Activated naive CD8-positive, alpha-beta T cell treated with anti-CD3 and anti-CD28 coated beads, Interleukin-2, amount 50 U/mL, for 16 hours (primary cell): ENCODE data around the gene PHF14.

Experiments used
- DNase-seq: peaks from one replicate; pipeline ENCODE4 v3.0.0-alpha.2; 2020; ENCODE audit warnings: low read depth, low spot score

PHF14 gene

DNA sequence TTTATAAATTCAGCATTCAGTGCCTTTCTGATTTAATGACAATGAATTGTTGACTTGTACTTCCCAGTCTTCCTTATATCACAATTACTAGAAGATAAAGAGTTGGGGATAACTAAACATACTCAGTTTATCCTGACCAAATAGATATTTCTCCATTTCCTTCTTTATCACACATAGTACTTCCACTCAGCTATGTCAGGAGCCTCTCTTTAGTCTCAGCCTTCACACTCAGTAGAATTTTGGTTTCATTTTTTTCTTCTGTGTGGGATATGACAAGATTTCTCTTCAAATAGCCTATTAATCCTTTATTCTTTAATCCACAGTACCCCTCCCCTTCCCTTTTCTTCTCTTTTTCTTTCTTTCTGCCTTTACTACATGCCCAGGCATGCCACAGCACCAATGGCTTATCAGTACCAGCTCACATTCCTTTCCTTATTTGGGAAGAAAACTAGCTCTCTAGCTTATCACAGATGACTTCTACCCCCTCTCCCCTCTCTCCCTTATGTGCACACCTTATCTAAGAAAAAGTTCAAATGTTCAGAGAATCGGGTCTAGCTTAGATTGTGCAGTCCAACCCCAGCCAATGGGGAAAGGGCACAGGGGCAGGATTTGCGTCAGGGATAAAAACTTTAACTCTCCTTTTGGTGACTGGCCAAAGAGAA lies 109.0 kb downstream of the PHF14 start:
- no peak for DNase-seq

DNA sequence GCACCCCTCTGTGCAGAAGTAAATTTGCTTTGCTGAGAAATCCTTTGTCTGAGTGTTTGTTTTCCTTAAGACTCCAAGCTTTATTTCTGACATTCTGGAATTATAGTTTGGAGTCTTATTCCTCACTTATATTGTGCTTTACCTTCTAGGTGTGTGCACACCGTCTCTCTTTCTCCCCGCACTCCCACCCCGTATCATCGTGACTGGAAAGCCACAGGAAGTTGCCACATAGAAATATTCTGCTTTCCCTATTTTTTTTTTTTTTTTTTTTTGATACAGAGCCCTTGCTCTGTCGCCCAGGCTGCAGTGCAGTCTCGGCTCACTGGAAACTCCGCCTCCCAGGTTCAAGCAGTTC lies 109.5 kb downstream of the PHF14 start:
- no peak for DNase-seq

DNA sequence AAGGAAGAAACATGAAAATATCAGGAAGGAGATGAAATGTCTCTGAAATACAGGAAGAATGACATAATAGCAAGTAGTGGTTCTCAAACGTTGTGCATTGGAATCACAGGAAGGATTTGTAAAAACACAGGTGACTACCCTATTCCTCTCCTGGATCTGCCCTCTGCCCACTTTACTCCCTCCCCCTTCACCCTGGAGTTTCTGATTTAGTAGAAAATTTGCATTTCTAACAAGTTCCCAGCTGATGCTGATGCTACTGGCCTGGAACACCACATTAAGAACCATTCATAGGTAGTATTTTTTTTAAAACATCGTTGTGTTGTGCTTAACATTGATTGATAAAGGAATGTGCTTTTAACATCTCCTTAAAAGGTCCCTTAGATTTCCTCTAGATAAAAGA lies 130.9 kb downstream of the PHF14 start:
- DNase-seq: no peak

DNA sequence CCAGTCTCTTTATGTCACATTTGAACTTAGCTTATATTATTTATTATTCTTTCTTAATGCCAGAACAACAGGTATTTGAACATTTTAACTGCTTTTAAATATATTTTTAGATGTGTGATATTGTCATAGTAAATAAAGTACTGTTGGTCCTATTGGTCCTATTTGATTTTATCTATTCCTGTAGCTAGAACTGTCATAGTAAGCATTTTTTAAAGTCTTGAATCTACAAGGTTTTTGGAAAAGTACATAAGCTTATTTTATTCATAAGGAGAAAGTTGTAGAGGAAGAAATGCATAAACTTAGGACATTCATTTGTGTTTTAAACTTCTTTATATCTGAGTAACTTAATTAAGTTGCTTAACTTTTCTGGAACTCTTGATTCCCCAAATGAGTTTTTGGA lies 136.0 kb downstream of the PHF14 start:
- no peak for DNase-seq

DNA sequence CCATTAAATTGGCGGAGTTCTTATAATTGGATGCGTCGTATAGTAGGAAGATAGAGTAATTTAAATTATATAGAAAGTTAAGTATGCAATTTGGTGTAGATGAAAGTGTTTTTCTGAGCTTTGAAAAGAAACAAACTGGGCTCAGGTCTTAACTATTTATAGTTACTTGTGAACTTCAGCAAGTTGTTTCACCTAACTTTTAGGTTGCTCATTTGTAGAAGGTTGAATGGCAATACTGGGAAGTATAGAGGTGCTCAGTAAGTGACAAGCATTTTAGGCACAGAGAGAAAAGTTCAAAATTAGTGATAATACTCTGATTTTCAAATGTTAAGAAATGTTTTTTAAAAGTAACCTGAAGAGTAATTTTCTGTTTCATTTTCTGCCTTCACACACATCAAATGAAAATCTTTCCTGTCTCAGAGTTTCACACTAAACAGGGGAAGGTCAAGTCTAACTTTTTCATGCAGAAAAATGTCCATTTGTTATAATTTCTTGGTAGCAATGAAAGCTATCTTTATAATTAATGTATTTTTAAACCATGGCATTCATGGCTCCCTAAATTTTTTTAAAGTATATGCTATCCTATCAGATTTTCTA lies 146.5 kb downstream of the PHF14 start:
- no peak for DNase-seq

DNA sequence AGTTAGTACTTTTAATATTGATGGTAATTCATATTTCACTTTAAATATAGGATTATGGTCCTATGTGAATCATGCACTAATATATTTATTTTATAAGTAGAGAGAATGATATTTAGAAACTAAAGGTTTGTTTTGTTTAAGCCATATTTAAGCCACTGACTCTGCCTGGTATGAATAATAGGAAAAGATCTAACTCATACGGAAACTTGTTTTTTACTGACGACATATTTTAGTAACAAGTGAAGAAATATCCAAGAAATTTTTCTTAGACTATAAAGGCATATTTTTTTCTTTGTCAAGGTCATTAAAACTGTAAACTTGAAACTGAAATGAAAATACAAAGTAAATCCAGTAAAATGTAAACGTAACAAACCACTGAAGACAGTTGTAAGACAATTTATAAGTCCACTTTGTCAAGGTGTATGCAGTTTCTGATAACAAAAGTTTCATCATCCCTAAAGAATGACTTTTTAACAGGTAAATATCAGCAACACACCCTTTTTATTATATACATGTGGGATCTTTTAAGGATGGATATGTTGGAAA lies 147.1 kb downstream of the PHF14 start:
- DNase-seq: no peak

DNA sequence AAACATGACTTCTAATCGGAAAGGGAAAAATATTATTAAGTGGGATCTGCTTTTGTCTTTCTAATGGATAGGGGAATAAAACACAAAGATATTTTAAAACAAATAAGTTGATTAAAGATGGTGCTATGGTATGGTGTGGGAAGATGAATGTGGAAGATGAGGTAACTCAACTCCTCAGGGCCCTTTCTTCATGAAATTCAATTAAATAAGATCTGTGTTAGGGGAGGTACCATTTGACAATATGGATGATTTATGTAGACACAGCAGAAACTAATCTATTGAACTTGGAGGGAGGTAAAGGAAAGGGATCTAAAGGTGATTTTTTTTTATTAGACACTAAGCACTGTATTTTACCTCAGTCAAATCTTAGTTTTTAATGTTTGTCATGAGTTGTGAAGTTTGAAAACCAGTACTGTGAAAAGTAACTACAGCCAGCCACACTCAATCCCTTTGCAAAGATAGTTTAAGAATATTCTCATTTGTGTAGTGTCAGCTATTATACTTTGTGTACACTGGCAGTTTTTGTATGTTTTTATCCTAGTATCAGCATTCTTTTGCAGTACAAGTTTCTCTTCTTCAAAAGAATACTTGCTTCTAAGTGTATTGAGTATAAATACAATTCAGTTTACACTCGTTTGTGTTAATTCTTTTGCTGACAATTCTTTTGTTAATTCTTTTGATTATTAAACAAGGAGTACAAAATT lies 151.3 kb downstream of the PHF14 start:
- DNase-seq: no peak

DNA sequence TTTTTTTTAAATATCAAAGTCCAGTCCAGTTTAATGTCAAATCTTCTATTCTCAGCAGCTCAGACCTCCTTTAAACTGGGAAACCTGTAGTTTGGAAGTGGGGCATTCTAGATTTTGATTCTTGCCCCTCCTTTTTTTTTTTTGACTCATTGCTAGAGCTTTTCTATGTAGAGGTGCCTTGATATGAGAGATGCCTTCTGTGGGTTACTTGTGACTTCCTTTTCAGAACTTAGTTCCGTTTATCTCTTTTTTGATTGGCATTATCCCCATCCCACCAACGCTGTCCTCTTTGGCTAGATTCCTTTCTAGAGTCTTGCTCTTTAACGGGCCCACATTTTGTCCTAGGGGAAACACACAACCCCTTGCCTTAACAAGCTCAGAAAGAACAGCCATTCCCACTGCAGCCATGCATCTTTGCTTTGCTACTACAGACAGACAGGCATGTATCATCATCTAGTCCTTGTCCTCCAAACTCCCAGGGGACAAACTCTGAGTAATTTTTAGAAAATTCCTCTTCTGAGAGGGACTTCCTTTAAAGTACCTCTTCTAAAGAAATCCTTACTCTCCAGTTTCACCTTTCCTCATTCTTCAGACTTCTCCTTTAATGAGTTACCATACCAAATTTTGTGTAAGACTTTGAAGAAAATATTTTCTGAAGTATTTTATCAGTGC lies 153.6 kb downstream of the PHF14 start:
- DNase-seq: no peak

DNA sequence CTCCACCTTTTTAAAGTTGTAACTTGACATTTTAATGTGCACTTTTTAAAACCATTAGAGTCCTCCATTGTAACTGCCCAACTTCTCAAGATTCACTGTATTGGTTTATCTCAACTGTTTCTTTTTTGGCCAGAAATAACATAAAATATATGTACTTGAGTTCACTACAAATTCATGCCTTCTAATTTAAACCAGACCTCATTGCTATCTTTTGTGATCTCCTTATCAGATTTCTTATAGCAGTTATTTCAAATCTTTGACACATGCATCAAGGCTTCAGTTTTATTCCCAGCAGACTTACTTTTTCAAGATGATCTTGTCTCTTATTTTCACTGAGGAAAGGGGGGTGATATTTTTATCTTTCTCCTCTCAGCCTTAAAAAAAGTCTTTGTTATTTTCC lies 154.3 kb downstream of the PHF14 start:
- no peak for DNase-seq

DNA sequence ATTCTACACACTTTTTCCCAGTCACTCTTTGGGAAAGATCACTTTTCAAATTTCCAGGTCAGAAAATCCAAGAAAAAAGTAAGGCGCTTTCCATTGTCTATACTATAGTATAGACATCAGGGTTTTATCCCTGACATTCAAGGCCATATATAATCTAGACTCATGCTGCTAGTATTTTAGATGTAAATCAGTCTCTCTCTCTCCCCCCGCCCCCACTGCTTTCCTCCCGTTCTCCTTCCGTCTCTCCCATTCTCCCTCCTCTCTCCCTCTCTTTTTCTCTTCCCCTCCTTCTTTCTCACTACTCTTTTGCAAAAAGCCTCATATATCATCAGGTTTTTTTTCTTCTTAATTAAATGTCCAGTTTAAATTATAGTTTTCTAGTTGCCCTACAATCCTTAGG lies 154.8 kb downstream of the PHF14 start:
- no peak for DNase-seq

DNA sequence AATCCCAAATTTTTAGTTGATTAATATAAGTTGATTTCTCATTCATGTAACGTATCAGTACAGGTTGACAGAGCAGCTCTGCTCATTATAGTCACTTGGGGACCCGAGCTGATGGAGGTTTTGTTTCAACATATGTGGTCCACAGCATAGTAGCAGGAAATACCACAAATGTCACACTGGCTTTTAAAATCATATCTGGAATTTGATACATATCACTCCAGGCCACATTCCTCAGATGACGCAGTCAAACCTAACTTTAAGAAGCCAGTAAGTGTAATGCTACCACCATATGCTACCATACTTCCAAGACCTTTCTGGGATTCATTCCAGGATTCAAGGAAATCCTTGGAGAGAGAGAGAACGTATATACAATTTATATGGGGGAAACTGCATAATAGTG lies 156.3 kb downstream of the PHF14 start:
- DNase-seq: no peak

DNA sequence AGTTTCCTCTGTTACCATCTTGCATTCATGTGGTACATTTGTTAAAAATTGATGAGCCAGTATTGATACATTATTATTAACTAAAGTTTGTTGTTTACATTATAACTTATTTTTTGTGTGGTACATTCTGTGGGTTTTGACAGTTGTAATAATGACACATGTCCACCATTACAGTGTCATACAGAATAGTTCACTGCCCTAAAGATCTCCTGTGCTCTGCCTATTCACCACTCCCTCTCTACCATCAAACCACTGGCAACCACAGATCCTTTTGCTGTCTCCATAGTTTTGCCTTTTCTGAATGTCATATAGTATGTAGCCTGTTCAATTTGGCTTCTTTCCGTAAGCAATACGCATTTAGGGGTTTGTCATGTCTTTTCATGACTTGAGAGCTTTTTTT lies 156.9 kb downstream of the PHF14 start:
- no peak for DNase-seq

DNA sequence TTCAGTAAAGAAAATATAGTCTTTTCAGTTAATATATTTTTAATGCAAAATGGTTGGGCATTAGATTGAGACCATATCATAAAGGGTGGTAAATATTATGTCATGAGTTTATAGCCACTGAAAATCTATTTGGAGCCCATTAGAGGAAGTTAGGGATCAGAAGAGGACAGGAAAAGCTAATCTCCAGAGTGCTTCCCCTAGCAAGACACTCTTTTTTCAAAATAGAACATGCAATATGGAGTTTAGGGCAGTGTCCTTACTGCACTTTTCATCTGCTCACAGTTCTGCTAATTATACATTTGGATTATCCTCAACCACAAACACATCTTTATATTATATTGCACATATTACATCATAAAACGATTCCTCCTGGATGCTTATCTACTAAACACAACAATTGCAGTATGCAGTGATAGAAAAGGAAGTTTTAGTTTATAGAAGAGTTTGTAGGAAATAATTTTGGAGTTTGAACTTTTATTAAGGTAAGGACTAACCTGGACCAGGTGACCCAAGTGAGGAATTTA lies 159.8 kb downstream of the PHF14 start:
- DNase-seq: no peak

DNA sequence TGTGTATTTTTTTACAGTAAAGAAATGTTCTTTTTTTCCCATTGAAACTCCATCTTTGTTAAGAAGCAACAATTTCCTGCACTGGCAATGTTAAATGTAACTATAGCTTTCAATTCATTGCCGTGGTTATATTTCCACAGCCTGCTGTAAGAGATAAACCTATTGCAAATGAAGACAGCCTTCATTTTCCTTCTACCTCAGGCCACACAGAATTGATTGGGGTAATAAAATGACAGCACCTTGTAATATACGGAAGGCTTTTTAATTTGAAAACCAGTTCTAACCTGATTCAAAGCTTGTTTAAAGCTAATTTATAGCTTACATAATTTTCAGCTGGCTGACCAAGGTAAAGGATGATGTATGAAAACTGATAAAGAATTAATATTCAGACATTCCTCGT lies 161.9 kb downstream of the PHF14 start:
- DNase-seq: no peak

DNA sequence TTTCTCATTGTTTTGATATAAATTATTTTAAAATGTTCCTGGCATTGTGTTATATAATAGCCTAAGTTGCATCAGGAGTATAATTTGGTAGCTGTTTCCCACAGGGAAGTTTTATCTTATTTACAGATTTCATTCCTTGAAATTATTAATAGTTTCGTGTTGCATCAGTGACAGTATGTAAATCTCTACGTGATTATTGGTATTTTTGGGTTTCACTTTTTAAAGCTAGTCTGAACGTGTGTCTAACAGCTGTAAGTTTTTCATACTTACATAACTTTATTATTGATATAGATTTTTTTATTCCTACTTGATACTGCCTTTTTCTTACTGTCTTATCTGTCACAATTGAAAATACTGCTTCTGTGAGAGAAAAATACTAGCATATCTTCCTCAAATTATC lies 167.9 kb downstream of the PHF14 start:
- no peak for DNase-seq

DNA sequence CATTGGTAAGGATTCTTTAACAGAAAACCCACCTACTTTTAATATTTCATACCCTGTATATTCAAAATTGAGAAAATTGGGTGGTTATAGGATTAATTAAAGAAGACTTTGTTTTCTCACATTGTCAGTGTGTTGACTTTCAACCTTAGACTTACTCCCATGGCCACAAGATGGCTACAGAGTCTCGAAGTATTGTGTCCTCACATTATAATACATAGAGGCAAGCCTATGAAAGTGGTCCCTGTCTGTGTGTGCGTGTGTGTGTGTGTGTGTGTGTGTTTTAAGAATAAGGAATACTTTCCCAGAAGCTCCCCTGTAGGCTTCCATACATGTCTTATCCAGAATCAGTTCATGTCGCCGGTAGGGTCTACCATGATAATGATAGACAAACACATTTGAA lies 180.0 kb downstream of the PHF14 start:
- DNase-seq: no peak

DNA sequence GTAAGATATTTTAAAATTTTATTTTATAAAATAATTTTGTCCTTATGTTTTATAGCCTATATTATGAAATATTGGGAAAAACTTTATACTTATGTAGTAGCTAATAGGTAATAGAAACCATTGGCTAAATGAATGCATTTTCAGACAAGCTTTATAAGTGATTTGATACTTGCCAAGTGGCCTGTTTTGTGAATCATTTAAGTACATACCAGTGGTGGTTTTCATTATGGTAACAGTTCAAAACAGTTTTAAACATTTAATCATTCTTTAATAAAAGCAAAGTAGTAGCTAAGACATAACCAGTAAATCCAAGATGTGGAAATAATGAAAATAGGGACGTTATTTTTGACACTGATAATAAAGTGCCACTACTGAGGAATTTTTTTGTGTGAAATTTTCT lies 182.2 kb downstream of the PHF14 start:
- DNase-seq: no peak

DNA sequence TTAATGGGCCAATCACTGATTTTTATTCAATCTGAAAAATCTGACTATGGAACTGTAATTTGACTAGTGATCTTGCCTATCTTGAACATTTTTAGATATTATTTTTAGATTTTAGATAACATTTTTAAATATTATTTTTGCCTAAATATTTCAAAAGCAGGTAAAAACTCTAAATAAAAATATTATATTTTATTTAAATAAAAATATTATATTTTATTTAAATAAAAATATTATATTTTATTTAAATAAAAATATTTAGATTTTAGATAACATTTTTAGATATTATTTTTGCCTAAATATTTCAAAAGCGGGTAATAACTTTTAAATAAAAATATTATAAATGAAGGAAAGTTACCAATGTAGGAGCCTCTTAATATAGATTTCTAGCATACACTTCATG lies 187.8 kb downstream of the PHF14 start:
- no peak for DNase-seq

DNA sequence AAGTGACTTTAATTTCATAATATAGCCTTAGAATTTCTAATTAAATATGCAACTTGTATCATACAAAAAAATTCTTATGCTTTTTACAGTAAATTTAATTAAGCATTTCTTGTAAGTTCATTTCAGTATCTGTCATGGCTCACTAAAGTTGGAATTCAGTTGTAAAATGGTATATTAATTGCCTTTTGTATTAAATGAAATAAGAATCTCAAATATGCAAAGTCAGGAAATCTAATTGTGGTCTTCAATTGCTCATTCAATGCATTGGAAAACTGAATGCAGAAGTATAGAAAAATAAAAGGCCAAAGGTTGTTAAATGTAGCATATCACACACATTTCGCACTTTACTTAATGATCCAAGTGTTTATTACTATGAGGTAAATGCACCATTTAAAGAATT lies 189.5 kb downstream of the PHF14 start:
- no peak for DNase-seq

DNA sequence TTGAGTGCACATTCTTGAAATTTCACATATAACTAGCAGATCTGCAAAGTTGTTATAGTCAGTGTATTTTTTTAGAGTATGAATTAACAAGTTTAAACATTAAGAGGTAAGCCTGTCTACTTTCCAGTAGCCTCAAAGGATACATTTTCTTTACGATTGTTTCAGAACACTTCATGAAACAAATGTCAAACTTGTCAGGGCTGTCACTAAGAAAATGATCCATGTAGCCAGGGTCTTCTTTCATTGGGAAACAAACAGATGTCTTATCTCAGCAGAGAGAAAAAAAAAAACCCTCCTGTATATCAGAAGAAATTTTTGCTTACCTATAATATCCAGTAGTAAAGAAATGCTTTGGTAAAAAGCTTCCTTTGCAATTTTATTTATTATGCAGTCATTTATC lies 192.4 kb downstream of the PHF14 start:
- DNase-seq: no peak

DNA sequence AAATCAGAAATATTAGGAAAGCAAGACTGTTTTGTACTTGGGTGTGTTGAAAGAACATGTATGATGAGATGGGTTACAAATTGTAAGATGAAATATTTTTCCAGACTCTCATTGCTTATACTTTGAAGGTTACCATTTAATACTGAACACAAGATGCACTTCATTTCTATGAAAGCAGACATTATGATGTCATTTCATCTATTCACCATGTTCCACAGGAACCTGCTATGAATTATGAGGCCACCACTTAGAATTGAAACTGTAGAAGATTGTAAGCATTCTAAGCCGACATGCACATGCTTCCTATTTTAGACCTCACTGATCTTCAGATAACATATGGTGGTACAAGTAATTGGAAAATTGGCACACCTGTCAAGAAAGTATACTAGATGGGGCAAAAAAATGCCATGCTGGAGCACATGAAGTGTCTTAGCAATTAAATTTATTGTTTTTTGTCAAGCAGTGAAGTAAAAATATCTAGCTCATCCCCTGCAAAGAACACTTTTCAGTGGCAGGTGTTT lies 195.0 kb downstream of the PHF14 start:
- no peak for DNase-seq

DNA sequence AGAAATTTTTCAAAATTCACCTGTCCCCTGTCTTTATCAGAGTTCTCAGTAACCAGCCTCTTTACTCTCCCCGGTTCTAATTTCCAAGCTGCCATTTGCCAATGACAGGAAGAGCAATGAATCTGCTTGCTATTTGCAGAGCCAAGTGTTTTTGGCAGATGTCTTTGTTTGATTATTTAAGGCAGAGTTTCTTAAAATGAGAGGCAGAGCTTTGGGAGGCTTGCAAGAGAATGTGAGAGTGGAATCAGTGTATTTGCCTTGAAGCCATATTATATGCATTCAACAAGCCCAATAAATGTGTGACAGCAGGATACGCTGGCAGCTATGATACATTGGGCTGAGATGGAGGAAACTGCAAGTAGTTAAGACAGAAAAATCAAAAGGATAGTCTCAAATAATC lies 196.5 kb downstream of the PHF14 start:
- DNase-seq: no peak
